ENCODE results near the gene JARID2.
A peak's percentile ranks its signal among the peaks of the same experiment; 100 is the strongest.

Gene JARID2

DNA sequence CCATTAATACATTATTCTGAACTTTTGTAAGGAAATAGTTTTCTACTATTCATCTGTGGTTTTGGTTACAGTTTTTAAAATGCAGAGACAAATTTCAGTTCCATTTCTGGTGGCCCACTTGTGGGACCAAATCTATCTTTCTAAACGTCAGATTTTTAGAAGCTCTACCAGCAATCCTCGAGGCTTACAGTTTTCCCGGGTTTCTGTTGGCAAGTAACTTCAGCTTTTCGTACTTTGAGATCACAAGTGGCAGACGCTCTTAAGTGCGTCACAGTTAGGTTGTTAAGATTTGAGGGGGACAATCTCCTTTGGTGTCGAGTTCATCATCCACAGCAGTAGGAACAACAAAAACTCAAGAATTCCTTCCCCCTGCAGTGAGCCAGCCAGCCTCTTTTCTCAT lies 60.0 kb downstream of the JARID2 start:
- H3K9ac ChIP-seq (ENCODE audit: low read length in 5 of 5): no peak overlapping the region
- no peaks in the 10 kb centered on the region for H3K9me3 ChIP-seq (ENCODE audit: control insufficient read depth in 5 of 5, low read length in 5 of 5)
- peaks cover 5 to 25% (median 8%) of the 10 kb centered on the region in 5 donors for H3K4me1 ChIP-seq (ENCODE audit: control insufficient read depth in 5 of 5, insufficient read depth in 5 of 5, low read length in 5 of 5)
- no peak overlapping the region for H3K27ac ChIP-seq (ENCODE audit: low read depth, low read length)
- no peaks in the 10 kb centered on the region for H3K36me3 ChIP-seq (ENCODE audit: control insufficient read depth in 5 of 5, insufficient read depth in 5 of 5, low read length in 5 of 5)
- H3K27me3 ChIP-seq (ENCODE audit: control insufficient read depth in 5 of 5, insufficient read depth in 4 of 5, low read length in 5 of 5): no peaks in the 10 kb centered on the region
- no peak overlapping the region for H3K4me3 ChIP-seq (ENCODE audit: low read depth in 1 of 5, low read length in 5 of 5)

DNA sequence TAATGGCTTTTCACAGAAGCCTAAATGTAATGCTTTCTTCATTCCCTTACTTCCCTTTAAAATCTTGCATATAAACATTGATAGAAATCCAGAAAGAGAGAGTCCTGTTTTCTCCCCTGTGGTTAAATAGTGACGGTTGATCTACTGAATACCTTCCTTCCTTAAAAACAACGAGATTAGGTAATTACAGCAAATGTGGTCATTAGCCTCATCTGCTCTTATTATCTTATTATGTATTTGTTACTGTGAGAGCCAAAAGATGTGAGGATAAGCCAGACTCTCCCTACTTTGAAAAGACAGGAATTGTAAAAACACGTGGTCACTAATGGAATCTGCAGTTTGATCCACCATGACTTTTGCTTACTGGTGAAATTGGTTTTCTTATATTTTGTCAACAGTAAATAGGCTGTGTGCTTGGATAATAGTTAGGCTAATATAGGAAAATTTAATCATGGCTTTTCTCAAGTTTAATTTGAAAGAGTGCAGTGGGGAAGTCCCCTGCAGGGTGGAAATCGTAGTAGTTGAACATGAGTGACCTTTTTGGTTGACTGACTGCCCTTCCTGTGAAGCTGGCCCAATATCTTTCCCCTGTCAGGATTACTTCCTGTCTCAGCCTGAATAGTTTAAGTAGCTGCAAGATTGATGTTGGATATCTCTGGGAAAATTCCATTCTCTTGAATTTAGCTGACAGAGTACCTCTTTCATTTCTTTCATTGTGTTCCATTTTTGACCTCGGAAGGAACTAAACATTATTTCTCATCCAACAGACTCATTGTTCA lies 62.8 kb downstream of the JARID2 start:
- Histone ChIP-seq H3K4me1 (ENCODE audit: control insufficient read depth in 5 of 5, insufficient read depth in 5 of 5, low read length in 5 of 5) (peaks cover 8 to 39% (median 16%) of the 10 kb centered on the region in 5 donors), H3K27me3 (ENCODE audit: control insufficient read depth in 5 of 5, insufficient read depth in 4 of 5, low read length in 5 of 5) (no peaks in the 10 kb centered on the region), H3K4me3 (ENCODE audit: low read depth in 1 of 5, low read length in 5 of 5) (no peak overlapping the region), H3K9me3 (ENCODE audit: control insufficient read depth in 5 of 5, low read length in 5 of 5) (no peaks in the 10 kb centered on the region), H3K9ac (ENCODE audit: low read length in 5 of 5) (no peak overlapping the region), H3K36me3 (ENCODE audit: control insufficient read depth in 5 of 5, insufficient read depth in 5 of 5, low read length in 5 of 5) (no peaks in the 10 kb centered on the region), H3K27ac (ENCODE audit: low read depth, low read length) (no peak overlapping the region)

DNA sequence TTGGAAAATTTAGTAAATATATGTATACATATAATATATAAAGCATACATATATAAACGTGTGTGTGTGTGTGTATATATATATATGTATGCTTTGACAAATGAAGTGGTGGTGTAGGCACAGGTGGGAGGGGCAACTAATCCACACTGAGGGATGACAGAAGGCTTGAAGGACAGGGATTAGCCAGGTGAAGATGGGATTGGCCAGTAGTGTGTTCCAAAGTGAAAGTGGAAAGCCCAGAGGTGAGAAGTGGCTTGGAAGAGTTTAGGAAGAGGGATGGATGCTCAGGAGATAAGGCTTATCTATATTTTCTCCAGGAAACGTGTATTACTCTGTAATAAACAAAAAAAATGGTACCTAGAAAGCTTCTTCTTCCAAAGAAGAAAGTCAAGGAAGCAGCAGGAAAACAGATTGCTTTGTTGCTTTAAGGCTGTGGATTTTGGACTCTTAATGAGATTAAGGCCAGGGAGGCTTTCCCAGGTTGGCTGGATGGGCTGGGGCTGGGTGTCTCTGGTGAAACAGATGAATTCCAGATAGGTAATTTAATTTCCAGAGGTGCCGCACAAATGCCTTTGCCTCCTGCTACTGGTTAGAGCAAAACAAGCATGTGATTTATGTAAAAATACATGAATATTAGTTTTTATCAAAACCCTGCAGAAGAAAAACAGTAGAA lies 63.9 kb downstream of the JARID2 start:
- Histone ChIP-seq H3K27me3 (ENCODE audit: control insufficient read depth in 5 of 5, insufficient read depth in 4 of 5, low read length in 5 of 5) (no peaks in the 10 kb centered on the region), H3K4me3 (ENCODE audit: low read depth in 1 of 5, low read length in 5 of 5) (no peak overlapping the region), H3K9me3 (ENCODE audit: control insufficient read depth in 5 of 5, low read length in 5 of 5) (no peaks in the 10 kb centered on the region), H3K27ac (ENCODE audit: low read depth, low read length) (no peak overlapping the region), H3K4me1 (ENCODE audit: control insufficient read depth in 5 of 5, insufficient read depth in 5 of 5, low read length in 5 of 5) (peaks cover 8 to 40% (median 18%) of the 10 kb centered on the region in 5 donors), H3K9ac (ENCODE audit: low read length in 5 of 5) (no peak overlapping the region), H3K36me3 (ENCODE audit: control insufficient read depth in 5 of 5, insufficient read depth in 5 of 5, low read length in 5 of 5) (no peaks in the 10 kb centered on the region)

DNA sequence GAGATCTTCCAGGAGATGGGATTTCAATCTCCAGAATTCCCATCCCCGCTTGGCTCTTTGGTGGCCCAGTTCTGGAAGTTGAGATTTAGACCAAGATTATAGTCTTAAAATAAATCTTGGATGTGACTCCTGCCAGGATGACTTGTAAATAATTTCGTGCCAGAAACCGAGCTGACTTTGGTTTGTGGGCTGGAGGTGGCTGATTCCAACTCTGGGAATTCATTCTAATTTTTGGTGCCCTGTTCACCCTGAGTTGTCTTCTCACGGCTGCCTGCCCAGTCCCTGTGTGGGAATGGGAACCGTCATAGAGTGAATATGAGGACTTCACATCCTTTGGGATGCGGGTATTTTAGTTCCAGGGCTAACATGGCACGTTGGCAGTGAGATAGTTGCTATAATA lies 64.8 kb downstream of the JARID2 start:
- peaks cover 8 to 40% (median 18%) of the 10 kb centered on the region in 5 donors for H3K4me1 ChIP-seq (ENCODE audit: control insufficient read depth in 5 of 5, insufficient read depth in 5 of 5, low read length in 5 of 5)
- no peak overlapping the region for H3K4me3 ChIP-seq (ENCODE audit: low read depth in 1 of 5, low read length in 5 of 5)

GRCh38 chr6:15312500-15312899 lies 66.6 kb downstream of the JARID2 start:
- Histone ChIP-seq H3K27me3 (ENCODE audit: control insufficient read depth in 5 of 5, insufficient read depth in 4 of 5, low read length in 5 of 5) (no peaks in the 10 kb centered on the region), H3K4me1 (ENCODE audit: control insufficient read depth in 5 of 5, insufficient read depth in 5 of 5, low read length in 5 of 5) (peaks cover 8 to 40% (median 18%) of the 10 kb centered on the region in 5 donors), H3K9ac (ENCODE audit: low read length in 5 of 5) (no peak overlapping the region), H3K36me3 (ENCODE audit: control insufficient read depth in 5 of 5, insufficient read depth in 5 of 5, low read length in 5 of 5) (no peaks in the 10 kb centered on the region), H3K9me3 (ENCODE audit: control insufficient read depth in 5 of 5, low read length in 5 of 5) (no peaks in the 10 kb centered on the region), H3K4me3 (ENCODE audit: low read depth in 1 of 5, low read length in 5 of 5) (no peak overlapping the region), H3K27ac (ENCODE audit: low read depth, low read length) (no peak overlapping the region)

More for the DNA sequence above, 64.8 kb downstream of the JARID2 start:
- H3K27me3 ChIP-seq (ENCODE audit: control insufficient read depth in 5 of 5, insufficient read depth in 4 of 5, low read length in 5 of 5): no peaks in the 10 kb centered on the region
- no peaks in the 10 kb centered on the region for H3K36me3 ChIP-seq (ENCODE audit: control insufficient read depth in 5 of 5, insufficient read depth in 5 of 5, low read length in 5 of 5)
- no peak overlapping the region for H3K27ac ChIP-seq (ENCODE audit: low read depth, low read length)
- H3K9ac ChIP-seq (ENCODE audit: low read length in 5 of 5): no peak overlapping the region
- H3K9me3 ChIP-seq (ENCODE audit: control insufficient read depth in 5 of 5, low read length in 5 of 5): no peaks in the 10 kb centered on the region

GRCh38 chr6:15313367-15313766 lies 67.5 kb downstream of the JARID2 start:
- Histone ChIP-seq H3K9me3 (ENCODE audit: control insufficient read depth in 5 of 5, low read length in 5 of 5) (no peaks in the 10 kb centered on the region), H3K27ac (ENCODE audit: low read depth, low read length) (no peak overlapping the region), H3K4me1 (ENCODE audit: control insufficient read depth in 5 of 5, insufficient read depth in 5 of 5, low read length in 5 of 5) (peaks cover 8 to 38% (median 21%) of the 10 kb centered on the region in 5 donors), H3K4me3 (ENCODE audit: low read depth in 1 of 5, low read length in 5 of 5) (no peak overlapping the region), H3K9ac (ENCODE audit: low read length in 5 of 5) (peak overlapping the region in 1 of 5 donors; percentile 7), H3K36me3 (ENCODE audit: control insufficient read depth in 5 of 5, insufficient read depth in 5 of 5, low read length in 5 of 5) (no peaks in the 10 kb centered on the region), H3K27me3 (ENCODE audit: control insufficient read depth in 5 of 5, insufficient read depth in 4 of 5, low read length in 5 of 5) (no peaks in the 10 kb centered on the region)

- Histone ChIP-seq H3K4me1 (ENCODE audit: control insufficient read depth in 5 of 5, insufficient read depth in 5 of 5, low read length in 5 of 5) (peaks cover 3 to 22% (median 17%) of the 10 kb centered on the region in 5 donors), H3K4me3 (ENCODE audit: low read depth in 1 of 5, low read length in 5 of 5) (no peak overlapping the region), H3K36me3 (ENCODE audit: control insufficient read depth in 5 of 5, insufficient read depth in 5 of 5, low read length in 5 of 5) (no peaks in the 10 kb centered on the region), H3K27me3 (ENCODE audit: control insufficient read depth in 5 of 5, insufficient read depth in 4 of 5, low read length in 5 of 5) (no peaks in the 10 kb centered on the region), H3K9me3 (ENCODE audit: control insufficient read depth in 5 of 5, low read length in 5 of 5) (no peaks in the 10 kb centered on the region), H3K9ac (ENCODE audit: low read length in 5 of 5) (no peak overlapping the region), H3K27ac (ENCODE audit: low read depth, low read length) (no peak overlapping the region)
These were observed 70.9 kb downstream of the JARID2 start for GRCh38 chr6:15316754-15317153.

DNA sequence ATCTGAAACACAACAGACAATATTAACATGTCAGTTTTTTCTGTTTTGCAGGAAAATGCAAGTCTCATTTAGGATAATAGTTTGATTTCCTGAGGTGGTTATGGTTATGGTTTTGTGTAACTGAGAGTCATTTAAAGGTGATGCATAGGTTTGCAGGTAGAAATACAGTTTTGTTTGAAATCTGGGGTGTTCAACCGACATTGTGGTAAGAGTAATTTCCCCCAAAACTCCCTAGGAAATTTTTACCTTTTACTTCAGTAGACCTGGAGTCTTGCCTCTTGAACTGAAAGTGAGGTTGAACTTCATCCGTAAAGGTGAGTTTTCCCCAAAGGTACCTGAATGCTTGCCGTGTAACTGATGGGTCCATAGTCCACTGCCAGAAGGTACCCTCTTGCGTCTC lies 71.4 kb downstream of the JARID2 start:
- H3K27ac ChIP-seq (ENCODE audit: low read depth, low read length): no peak overlapping the region
- H3K4me3 ChIP-seq (ENCODE audit: low read depth in 1 of 5, low read length in 5 of 5): no peak overlapping the region
- no peak overlapping the region for H3K9ac ChIP-seq (ENCODE audit: low read length in 5 of 5)
- peaks cover 3 to 22% (median 17%) of the 10 kb centered on the region in 5 donors for H3K4me1 ChIP-seq (ENCODE audit: control insufficient read depth in 5 of 5, insufficient read depth in 5 of 5, low read length in 5 of 5)
- no peaks in the 10 kb centered on the region for H3K27me3 ChIP-seq (ENCODE audit: control insufficient read depth in 5 of 5, insufficient read depth in 4 of 5, low read length in 5 of 5)
- no peaks in the 10 kb centered on the region for H3K36me3 ChIP-seq (ENCODE audit: control insufficient read depth in 5 of 5, insufficient read depth in 5 of 5, low read length in 5 of 5)
- no peaks in the 10 kb centered on the region for H3K9me3 ChIP-seq (ENCODE audit: control insufficient read depth in 5 of 5, low read length in 5 of 5)

GRCh38 chr6:15317934-15318902 lies 72.3 kb downstream of the JARID2 start:
- H3K36me3 ChIP-seq (ENCODE audit: control insufficient read depth in 5 of 5, insufficient read depth in 5 of 5, low read length in 5 of 5): no peaks in the 10 kb centered on the region
- no peak overlapping the region for H3K27ac ChIP-seq (ENCODE audit: low read depth, low read length)
- no peak overlapping the region for H3K4me3 ChIP-seq (ENCODE audit: low read depth in 1 of 5, low read length in 5 of 5)
- H3K9me3 ChIP-seq (ENCODE audit: control insufficient read depth in 5 of 5, low read length in 5 of 5): no peaks in the 10 kb centered on the region
- H3K27me3 ChIP-seq (ENCODE audit: control insufficient read depth in 5 of 5, insufficient read depth in 4 of 5, low read length in 5 of 5): no peaks in the 10 kb centered on the region
- peaks cover 1 to 17% (median 14%) of the 10 kb centered on the region in 5 donors for H3K4me1 ChIP-seq (ENCODE audit: control insufficient read depth in 5 of 5, insufficient read depth in 5 of 5, low read length in 5 of 5)
- H3K9ac ChIP-seq (ENCODE audit: low read length in 5 of 5): no peak overlapping the region
